HEK293 (cell line): Measurements from ENCODE around the gene TNIK.

Experiments
- CTCF ChIP-seq: fragments of 450-650 bp; formaldehyde crosslinking; IDR thresholded peaks from 2 replicates; pipeline ENCODE4 v1.5.1; 2016; ENCODE audit warnings: missing biosample characterization, missing genetic modification characterization
- PATZ1 ChIP-seq: fragments of 450-650 bp; formaldehyde crosslinking; IDR thresholded peaks from 2 replicates; pipeline ENCODE4 v1.5.1; 2016; ENCODE audit warnings: missing biosample characterization, missing genetic modification characterization
- TRIM28 ChIP-seq: IDR thresholded peaks from 2 replicates; pipeline ENCODE4 v1.6.1; 2011; ENCODE audit warnings: low read length, control low read depth, borderline replicate concordance
- ZBTB11 ChIP-seq: fragments of 450-650 bp; formaldehyde crosslinking; conservative IDR thresholded peaks from 2 replicates; pipeline ENCODE4 v1.5.1; 2016; ENCODE audit warnings: low read depth, missing biosample characterization, missing genetic modification characterization
- ZBTB44 ChIP-seq: fragments of 450-650 bp; IDR thresholded peaks from 2 replicates; pipeline ENCODE4 v1.5.1; 2018; ENCODE audit warnings: missing biosample characterization, mild to moderate bottlenecking, missing genetic modification characterization
- ZBTB6 ChIP-seq: fragments of 450-650 bp; formaldehyde crosslinking; IDR thresholded peaks from 2 replicates; pipeline ENCODE4 v1.5.1; 2017; ENCODE audit warnings: missing biosample characterization, missing genetic modification characterization
- ZNF335 ChIP-seq: fragments of 450-650 bp; formaldehyde crosslinking; conservative IDR thresholded peaks from 2 replicates; pipeline ENCODE4 v1.5.1; 2016; ENCODE audit warnings: missing biosample characterization, missing genetic modification characterization
- ZNF530 ChIP-seq: fragments of 450-650 bp; formaldehyde crosslinking; IDR thresholded peaks from 2 replicates; pipeline ENCODE4 v1.5.1; 2016; ENCODE audit warnings: low read depth, missing biosample characterization, missing genetic modification characterization
- ZSCAN18 ChIP-seq: fragments of 450-650 bp; formaldehyde crosslinking; IDR thresholded peaks from 2 replicates; pipeline ENCODE4 v1.5.1; 2016; ENCODE audit warnings: missing biosample characterization, missing genetic modification characterization

GRCh38 chr3:171365489-171365888 lies 94.7 kb downstream of the TNIK start:
- no peak for TF ChIP-seq CTCF (tag by site-specific recombination)
- no peak for TF ChIP-seq ZSCAN18 (tag by site-specific recombination)
- no peak for TF ChIP-seq ZNF530 (tag by site-specific recombination)
- no peak for TF ChIP-seq ZBTB44 (tag by site-specific recombination)
- no peak for TF ChIP-seq ZBTB11 (tag by site-specific recombination)
- TF ChIP-seq ZNF335 = no peak
- TF ChIP-seq TRIM28 = no peak
- TF ChIP-seq PATZ1 = no peak
- TF ChIP-seq ZBTB6 (tag by site-specific recombination) = no peak
